Putamen (tissue), 1 donor: Measurements from ENCODE around the gene SLFN5.
"Not testable (repeated sequence)": the region's sequence is repeated elsewhere in the genome, so short reads cannot be mapped to it uniquely, and the experiment has no call there.

Experiments used
- DNase-seq: peaks from one replicate; pipeline ENCODE4 v3.0.0-alpha.2; 2016; ENCODE audit warnings: low spot score

The SLFN5 gene

GRCh38 chr17:35242805-35243560 is at the start of gene SLFN5:
Gene SLFN5 (plus strand): TSS chr17:35243072. CDS start chr17:35258691, 15,619 bp downstream.
- DNase-seq, result peak; percentile 80

GRCh38 chr17:35194001-35194400 is 48.9 kb upstream of the SLFN5 start, which contains the start of gene SLC35G3:
Gene SLC35G3 (minus strand): TSS chr17:35194393. CDS start chr17:35194307, 86 bp downstream.
- DNase-seq, result not testable (repeated sequence)

- not testable (repeated sequence) for DNase-seq
Observed at GRCh38 chr17:35195062-35195461, 47.8 kb upstream of the SLFN5 start.

GRCh38 chr17:35202582-35202981 is 40.3 kb upstream of the SLFN5 start:
- not testable (repeated sequence) for DNase-seq

- no peak for DNase-seq
Observed at GRCh38 chr17:35210741-35211140, 32.1 kb upstream of the SLFN5 start.

- no peak for DNase-seq
Observed at GRCh38 chr17:35212668-35213067, 30.2 kb upstream of the SLFN5 start.

- no peak for DNase-seq
Observed at GRCh38 chr17:35213412-35213940, 29.4 kb upstream of the SLFN5 start.

GRCh38 chr17:35214192-35214591 is 28.7 kb upstream of the SLFN5 start:
- DNase-seq, result no peak

GRCh38 chr17:35214631-35215273 is 28.1 kb upstream of the SLFN5 start:
- DNase-seq, result no peak

GRCh38 chr17:35217107-35217506 is 25.8 kb upstream of the SLFN5 start:
- DNase-seq, result no peak

- peak; percentile 1 for DNase-seq
Observed at GRCh38 chr17:35218915-35219314, 24.0 kb upstream of the SLFN5 start.

GRCh38 chr17:35222452-35222851 is 20.4 kb upstream of the SLFN5 start:
- no peak for DNase-seq

- DNase-seq, result no peak
Observed at GRCh38 chr17:35224436-35224835, 18.4 kb upstream of the SLFN5 start.

GRCh38 chr17:35227546-35227945 is 15.3 kb upstream of the SLFN5 start:
- DNase-seq, result no peak

GRCh38 chr17:35229638-35230037 is 13.2 kb upstream of the SLFN5 start:
- DNase-seq, result no peak

- DNase-seq, result not testable (repeated sequence)
Observed at GRCh38 chr17:35234315-35234714, 8.6 kb upstream of the SLFN5 start.

- DNase-seq, result no peak
Observed at GRCh38 chr17:35235289-35235688, 7.6 kb upstream of the SLFN5 start.

- no peak for DNase-seq
Observed at GRCh38 chr17:35235917-35236316, 7.0 kb upstream of the SLFN5 start.

- no peak for DNase-seq
Observed at GRCh38 chr17:35236821-35237220, 6.1 kb upstream of the SLFN5 start.

GRCh38 chr17:35238821-35239220 is 4.1 kb upstream of the SLFN5 start:
- DNase-seq, result no peak

GRCh38 chr17:35239823-35240222 is 3.0 kb upstream of the SLFN5 start:
- no peak for DNase-seq

- no peak for DNase-seq
Observed at GRCh38 chr17:35240861-35241260, 2.0 kb upstream of the SLFN5 start.

GRCh38 chr17:35241520-35241919 is 1.4 kb upstream of the SLFN5 start:
- DNase-seq, result no peak
